ENCODE results near the gene UPK3A. TPM values are rescaled to one million over a fixed set of nuclear protein-coding genes. Genes with fewer than 3 reads are reported as not detected.

UPK3A gene
- total and polyA plus RNA-seq, 2 of the 13 experiments (the other 11 are each of a cell fraction or from before 2014, with no cell fraction given), result 10.5 to 13.8 TPM

GRCh38 chr22:45309422-45310227 lies 24.9 kb downstream of the UPK3A start, which contains the start of gene FAM118A (continued):
- TF ChIP-seq MXD4 (CRISPR knock-in tag; IDR thresholded peaks at IDR 0.05) (peak; percentile 51; the same call in 1 of the 2 replicates), KDM4B (CRISPR knock-in tag; IDR thresholded peaks at IDR 0.05) (no peak), FOXA1 (IDR thresholded peaks at IDR 0.05) (no peak), FOXA1 (CRISPR knock-in tag; IDR thresholded peaks at IDR 0.05) (0 out of 2 replicates have a peak, but pooled peaks have one; percentile 12), KMT2A (CRISPR knock-in tag; IDR thresholded peaks at IDR 0.05) (peak; percentile 43), ZNF768 (CRISPR knock-in tag; IDR thresholded peaks at IDR 0.05) (peak; percentile 79), ESRRA (CRISPR knock-in tag; IDR thresholded peaks at IDR 0.05; ENCODE audit: low read depth) (peak; percentile 44; the same call in 1 of the 2 replicates), ZNF143 (CRISPR knock-in tag; IDR thresholded peaks at IDR 0.05) (no peak), ZKSCAN5 (CRISPR knock-in tag; IDR thresholded peaks at IDR 0.05) (no peak), ZNF569 (CRISPR knock-in tag; IDR thresholded peaks at IDR 0.05; ENCODE audit: borderline replicate concordance) (no peak), YEATS2 (CRISPR knock-in tag; IDR thresholded peaks at IDR 0.05; ENCODE audit: borderline replicate concordance) (peak; percentile 38; the same call in 1 of the 2 replicates), SP1 (IDR thresholded peaks at IDR 0.05) (no peak), SP1 (CRISPR knock-in tag; IDR thresholded peaks at IDR 0.05) (peak; percentile 91), MEF2D (CRISPR knock-in tag; IDR thresholded peaks at IDR 0.05) (no peak), BHLHE40 (IDR thresholded peaks at IDR 0.05; ENCODE audit: low read length) (no peak; the same call in 1 of the 2 replicates), E2F1 (CRISPR knock-in tag; IDR thresholded peaks at IDR 0.05) (peak; percentile 22; the same call in 1 of the 2 replicates), PHF8 (CRISPR knock-in tag; IDR thresholded peaks at IDR 0.05) (peak; percentile 82), SAFB2 (CRISPR knock-in tag; IDR thresholded peaks at IDR 0.05; ENCODE audit: borderline replicate concordance, low read depth) (0 out of 2 replicates have a peak, but pooled peaks have one; percentile 54), NR2C2 (CRISPR knock-in tag; IDR thresholded peaks at IDR 0.05; ENCODE audit: borderline replicate concordance) (peak; percentile 60), HDAC1 (CRISPR knock-in tag; IDR thresholded peaks at IDR 0.05) (peak; percentile 86), ZNF691 (CRISPR knock-in tag; IDR thresholded peaks at IDR 0.05; ENCODE audit: borderline replicate concordance, low read depth) (peak; percentile 99), HNF1B (CRISPR knock-in tag; IDR thresholded peaks at IDR 0.05) (peak; percentile 37; the same call in 1 of the 2 replicates), ZFX (CRISPR knock-in tag; IDR thresholded peaks at IDR 0.05; ENCODE audit: low read depth) (peak; percentile 95), POLR2AphosphoS5 (IDR thresholded peaks at IDR 0.05; ENCODE audit: low read depth, low read length) (peak; percentile 74), HNF4A (CRISPR knock-in tag; IDR thresholded peaks at IDR 0.05) (0 out of 2 replicates have a peak, but pooled peaks have one; percentile 22), IKZF4 (CRISPR knock-in tag; IDR thresholded peaks at IDR 0.05; ENCODE audit: borderline replicate concordance, low read depth, not compliant biosample characterization) (no peak), HNRNPUL1 (IDR thresholded peaks at IDR 0.05; ENCODE audit: low read depth, low read length) (no peak), ZNF709 (CRISPR knock-in tag; IDR thresholded peaks at IDR 0.05) (no peak)
